HG03571 (cell line): ENCODE data around the gene MTUS2.

ENCODE experiments used
- ATAC-seq: cut with Tn5 transposase; IDR thresholded peaks from one replicate; pipeline ENCODE4 v1.9.1; 2021; ENCODE audit not compliant: unreplicated experiment

The MTUS2 gene

DNA sequence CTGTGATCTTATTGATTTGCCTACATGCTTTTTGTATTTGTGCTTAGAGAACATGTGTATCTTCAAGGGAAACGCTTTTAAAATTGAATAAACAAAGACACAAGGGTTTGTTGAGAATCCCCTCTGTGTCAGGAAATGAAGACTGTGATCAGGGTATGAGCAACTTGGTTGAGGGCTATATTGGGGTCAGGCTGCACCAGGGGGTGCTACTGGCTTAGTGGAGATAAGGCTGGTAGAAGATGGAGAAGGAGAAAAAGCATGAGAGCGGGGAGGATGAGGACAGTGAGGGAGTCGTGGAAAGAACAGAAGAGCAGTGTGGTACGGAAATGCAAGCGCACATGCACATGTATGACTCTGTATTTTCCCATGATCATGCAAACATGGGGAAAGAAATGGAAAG is 201.6 kb downstream of the MTUS2 start:
- ATAC-seq: no peak

DNA sequence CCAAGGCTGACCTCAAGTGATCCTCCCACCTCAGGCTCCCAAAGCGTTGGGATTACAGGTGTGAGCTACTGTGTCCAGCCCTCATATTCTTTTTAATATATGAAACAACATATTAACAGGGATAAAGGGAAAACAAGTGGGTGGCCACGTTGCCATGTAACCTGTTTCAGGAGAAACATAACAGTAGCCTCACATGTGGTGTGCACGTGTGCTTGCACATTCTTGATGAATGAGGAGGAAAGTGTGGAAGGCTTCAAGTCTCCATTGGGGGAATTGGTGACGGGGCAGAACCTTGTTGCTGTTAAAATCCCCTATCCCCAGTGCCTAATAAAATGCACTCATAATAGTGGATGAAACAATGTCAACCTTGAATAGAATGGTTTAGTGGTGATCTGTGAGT is 202.3 kb downstream of the MTUS2 start:
- ATAC-seq: no peak

GRCh38 chr13:29022968-29023367 is 202.8 kb downstream of the MTUS2 start:
- no peak for ATAC-seq

- no peak for ATAC-seq
Measured at GRCh38 chr13:29024783-29025182, 204.6 kb downstream of the MTUS2 start.

GRCh38 chr13:29028868-29029267 is 208.7 kb downstream of the MTUS2 start:
- ATAC-seq: no peak

DNA sequence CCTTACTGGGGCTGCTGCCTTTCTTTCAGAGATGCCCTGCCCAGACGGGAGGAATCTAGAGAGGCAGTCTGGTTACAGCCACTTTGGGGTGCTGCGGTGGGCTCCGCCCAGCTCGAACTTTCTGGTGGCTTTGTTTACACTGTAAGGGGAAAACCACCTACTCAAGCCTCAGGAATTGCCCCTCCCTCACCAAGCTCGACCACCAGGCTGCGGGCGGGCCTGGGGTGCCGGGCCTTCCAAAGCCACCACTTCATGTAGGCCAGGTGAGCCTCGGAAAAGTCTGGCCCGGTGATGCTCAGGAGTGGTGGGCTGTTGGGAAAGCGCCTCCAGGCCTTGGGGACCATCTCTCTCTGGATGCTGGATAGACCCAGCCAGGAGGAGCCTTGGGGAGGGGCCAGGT is 218.6 kb downstream of the MTUS2 start:
- no peak for ATAC-seq

DNA sequence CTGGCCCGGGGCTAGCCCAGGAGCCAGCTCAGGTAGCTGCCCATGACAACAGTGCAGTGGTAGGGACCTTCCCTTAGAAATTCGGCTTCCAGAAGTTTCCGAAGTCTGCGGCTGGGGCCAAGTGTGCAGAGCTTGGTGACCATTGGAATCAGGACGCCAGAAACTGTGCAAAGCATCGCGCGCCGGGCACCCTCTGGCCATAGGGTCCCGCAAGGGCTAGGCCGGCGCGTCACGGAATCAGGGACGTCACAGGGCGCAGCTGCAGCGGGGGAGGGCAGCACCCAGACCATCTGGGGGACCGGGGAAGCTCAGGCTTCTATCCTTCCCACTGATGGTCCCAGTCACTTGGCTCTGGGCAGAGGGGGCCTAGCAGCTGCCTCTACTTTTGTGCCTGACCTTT is 219.1 kb downstream of the MTUS2 start:
- no peak for ATAC-seq

- ATAC-seq: no peak
Measured at GRCh38 chr13:29046588-29046987, 226.4 kb downstream of the MTUS2 start.

- ATAC-seq: no peak
Measured at GRCh38 chr13:29049524-29049923, 229.4 kb downstream of the MTUS2 start.

GRCh38 chr13:29050719-29051118 is 230.6 kb downstream of the MTUS2 start:
- ATAC-seq: no peak

- ATAC-seq: no peak
Measured at GRCh38 chr13:29059800-29060199, 239.7 kb downstream of the MTUS2 start.

DNA sequence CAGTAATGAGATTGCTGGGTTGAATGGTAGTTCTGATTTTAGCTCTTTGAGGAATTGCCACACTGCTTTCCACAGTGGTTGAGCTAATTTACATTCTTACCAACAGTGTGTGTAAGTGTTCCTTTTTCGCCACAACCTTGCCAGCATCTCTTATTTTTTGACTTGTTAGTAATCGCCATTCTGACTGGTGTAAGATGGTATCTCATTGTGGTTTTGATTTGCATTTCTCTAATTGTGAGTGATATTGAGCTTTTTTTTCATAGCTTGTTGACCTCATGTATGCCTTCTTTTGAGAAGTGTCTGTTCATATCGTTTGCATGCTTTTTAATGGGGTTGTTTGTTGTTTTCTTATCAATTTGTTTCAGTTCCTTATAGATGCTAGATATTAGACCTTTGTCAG is 245.0 kb downstream of the MTUS2 start:
- ATAC-seq: no peak

DNA sequence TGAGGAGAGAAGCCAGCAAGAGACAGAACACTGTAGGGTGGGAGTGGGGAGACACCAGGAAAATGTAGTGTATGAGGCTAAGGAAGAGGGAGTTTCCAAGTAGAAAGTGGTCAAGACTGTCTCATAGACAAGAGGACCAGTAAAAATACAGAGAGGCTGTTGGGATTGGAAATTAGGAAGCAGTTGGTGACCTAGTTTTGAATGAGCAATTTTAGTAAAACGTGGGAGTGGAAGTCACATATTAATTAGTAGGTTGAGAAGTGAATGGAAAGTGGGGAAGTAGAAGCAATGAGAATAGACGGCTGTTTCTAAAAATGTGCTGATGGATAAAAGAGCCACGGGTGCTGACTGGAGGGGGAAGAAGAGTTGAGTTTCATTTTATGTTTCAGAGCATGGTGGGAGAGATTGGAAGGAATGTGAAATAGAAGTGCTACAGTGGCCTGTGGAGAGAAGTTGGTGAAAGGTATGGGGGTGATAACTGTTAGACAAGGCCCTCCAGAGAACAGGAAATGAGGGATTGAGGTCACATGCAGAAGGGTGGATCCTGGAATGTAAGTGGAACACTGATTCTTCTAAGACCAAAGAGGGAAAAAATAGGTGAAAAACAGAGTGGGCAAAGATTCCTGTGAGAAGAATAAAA is 247.3 kb downstream of the MTUS2 start:
- no peak for ATAC-seq

DNA sequence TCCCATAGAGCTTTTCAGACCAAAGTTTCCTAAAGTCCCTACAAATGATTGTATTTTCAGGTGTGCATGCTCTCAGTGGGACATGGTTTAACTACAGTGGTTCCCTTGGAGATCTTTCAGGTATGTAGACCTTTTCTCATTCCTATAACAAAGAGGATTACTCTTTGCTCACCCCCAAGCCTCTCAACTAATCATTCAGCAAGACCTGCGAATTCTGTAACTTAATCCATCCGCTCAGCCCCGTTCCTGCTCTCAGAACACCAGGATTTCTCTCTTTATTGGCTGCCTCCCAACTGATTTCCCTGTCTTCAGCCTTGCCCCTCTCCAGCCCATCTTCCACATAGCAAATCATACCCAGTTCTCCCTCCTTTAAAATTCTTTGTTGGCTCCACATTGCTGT is 253.6 kb downstream of the MTUS2 start:
- ATAC-seq: no peak

GRCh38 chr13:29077051-29077813 is 257.1 kb downstream of the MTUS2 start:
- ATAC-seq: no peak

DNA sequence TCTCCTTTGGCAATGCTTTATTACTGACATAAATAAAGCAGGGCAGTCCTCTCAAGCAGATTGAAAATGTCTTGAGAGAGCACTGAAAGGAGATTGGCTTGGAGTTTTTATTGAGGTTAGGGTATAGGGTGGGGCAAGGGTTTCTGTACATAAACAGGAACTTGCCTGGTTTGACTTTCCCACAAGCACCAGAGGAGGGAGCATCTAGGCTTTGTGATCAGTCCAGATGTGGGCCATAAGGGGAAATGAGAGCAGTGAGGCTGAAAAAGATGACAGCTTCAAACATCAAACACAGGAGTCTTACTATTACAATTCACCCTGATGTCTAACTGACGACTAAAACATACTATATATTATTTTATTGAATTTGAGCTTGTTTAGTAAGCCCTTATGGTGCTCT is 260.9 kb downstream of the MTUS2 start:
- peak; percentile 74 for ATAC-seq

- ATAC-seq: no peak
Measured at GRCh38 chr13:29081697-29082440, 261.7 kb downstream of the MTUS2 start.

DNA sequence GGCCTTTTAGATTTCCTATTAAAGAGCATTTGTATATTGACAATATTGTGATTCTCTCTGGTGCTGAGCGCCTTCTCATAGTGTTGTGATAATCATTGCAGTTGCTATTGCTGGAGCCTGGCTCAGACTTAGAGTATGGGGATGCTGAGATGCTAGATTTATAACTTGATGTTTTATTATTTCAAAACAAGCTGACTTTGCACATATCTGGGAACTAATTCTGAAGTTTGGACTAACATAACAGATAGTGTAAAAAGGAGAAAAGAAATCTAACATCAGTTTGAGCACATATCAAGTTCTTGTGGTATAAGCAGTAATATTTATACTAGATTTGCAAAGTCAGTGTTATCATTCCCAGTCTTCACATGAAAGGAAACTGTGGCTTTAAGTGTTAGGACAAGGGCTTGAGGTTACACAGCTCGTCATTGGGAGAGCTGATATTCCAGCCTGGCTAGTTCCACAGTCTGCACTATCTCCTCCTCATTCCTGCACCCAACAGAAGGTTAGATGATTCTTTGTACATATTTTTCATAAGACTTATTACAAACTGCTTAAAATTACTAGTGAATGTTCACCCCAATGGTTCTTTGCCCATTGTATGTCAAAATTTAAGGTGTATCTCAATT is 279.8 kb downstream of the MTUS2 start:
- no peak for ATAC-seq

GRCh38 chr13:29100758-29101157 is 280.6 kb downstream of the MTUS2 start:
- ATAC-seq: no peak

DNA sequence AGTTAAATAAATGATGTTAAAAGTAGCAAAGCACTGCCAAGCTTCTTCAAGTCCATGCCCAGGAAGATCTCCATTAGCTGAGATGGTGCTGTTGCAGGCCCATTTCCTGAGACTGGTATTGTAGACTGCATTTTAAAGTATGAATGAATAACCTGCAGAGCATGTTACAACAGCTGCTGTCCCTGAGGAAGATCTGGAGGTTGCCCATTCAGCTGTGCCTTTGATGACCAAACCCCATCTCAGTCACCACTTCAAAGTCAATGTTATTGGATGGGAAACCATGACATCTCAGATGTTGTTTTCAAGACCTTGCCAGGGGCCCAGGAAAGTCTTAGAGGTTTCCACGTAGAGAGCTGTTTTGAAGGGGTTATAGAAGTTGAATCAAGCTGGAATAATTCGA is 281.3 kb downstream of the MTUS2 start:
- no peak for ATAC-seq

DNA sequence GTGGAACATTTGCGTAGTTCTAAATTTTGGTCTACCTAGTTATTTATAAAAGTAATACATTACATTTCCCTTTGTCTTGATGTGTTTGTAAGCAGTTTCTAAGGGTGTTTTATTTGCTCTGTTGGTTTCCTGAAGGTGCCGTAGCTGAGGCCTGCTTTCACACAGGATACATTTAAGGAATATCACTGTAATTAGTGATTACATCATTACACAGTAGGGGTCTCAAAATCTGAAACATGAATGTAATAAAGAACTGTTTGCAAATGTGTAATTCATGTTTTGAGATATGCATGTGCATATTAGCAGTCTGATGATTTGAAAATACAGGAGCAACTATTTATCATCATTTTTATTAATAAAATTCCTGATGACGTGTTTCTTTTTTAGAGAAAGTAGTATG is 281.8 kb downstream of the MTUS2 start:
- no peak for ATAC-seq
